GM10266 (cell line): ENCODE data around the gene C16orf92.

Source experiments
- DNase-seq: peaks from one replicate; pipeline ENCODE4 v3.0.0; 2012; ENCODE audit errors: extremely low spot score
- CTCF ChIP-seq: IDR thresholded peaks from 2 replicates; pipeline ENCODE4 v1.5.1; 2012; ENCODE audit warnings: mild to moderate bottlenecking, low read depth; ENCODE audit not compliant: control insufficient read depth, insufficient read depth; ENCODE audit errors: missing control alignments

Gene C16orf92

GRCh38 chr16:30066761-30067583 is 44.0 kb downstream of the C16orf92 start:
- no peak for DNase-seq
- TF ChIP-seq CTCF = no peak

- DNase-seq = no peak
- TF ChIP-seq CTCF = no peak
These were observed 44.6 kb downstream of the C16orf92 start for GRCh38 chr16:30067584-30067916.

- no peak for TF ChIP-seq CTCF
- no peak for DNase-seq
These were observed 45.3 kb downstream of the C16orf92 start for GRCh38 chr16:30068333-30068732.

- DNase-seq = no peak
- peak; percentile 15 for TF ChIP-seq CTCF
These were observed 46.0 kb downstream of the C16orf92 start for GRCh38 chr16:30068750-30069610.

GRCh38 chr16:30069611-30070462 is 46.8 kb downstream of the C16orf92 start:
- TF ChIP-seq CTCF = no peak
- no peak for DNase-seq

- no peak for TF ChIP-seq CTCF
- no peak for DNase-seq
These were observed 47.5 kb downstream of the C16orf92 start for GRCh38 chr16:30070490-30070889.
